Transverse colon (tissue), 4 donors: ENCODE data around the gene TGIF1. TPM values are rescaled to one million over a fixed set of nuclear protein-coding genes. Genes with fewer than 3 reads are reported as not detected.

Source experiments
- DNase-seq: peaks from one replicate; pipeline ENCODE4 v3.0.0-alpha.2; 2019
- H3K27ac ChIP-seq, 4 donors: fragments of 200-600 bp; sonication (generic); 2 replicates each; pipeline ENCODE4 v1.5.1; 2016 to 2018; ENCODE audit warnings: inconsistent platforms in 4 of 4
- H3K27me3 ChIP-seq: fragments of 200-600 bp; sonication (generic); 2 replicates; pipeline ENCODE4 v1.5.1; 2017; ENCODE audit warnings: inconsistent platforms
- H3K36me3 ChIP-seq, 4 donors: fragments of 200-600 bp; sonication (generic); 2 replicates each; pipeline ENCODE4 v1.5.1; 2017 to 2019; ENCODE audit warnings: inconsistent platforms in 4 of 4
- H3K4me1 ChIP-seq, 4 donors: fragments of 200-600 bp; sonication (generic); 2 replicates each; pipeline ENCODE4 v1.5.1; 2017 to 2020; ENCODE audit warnings: inconsistent platforms in 4 of 4
- H3K4me3 ChIP-seq, 4 donors: fragments of 200-600 bp; sonication (generic); 1 replicate in 1 of 4; 2 replicates in 3 of 4; pipeline versions ENCODE4 v1.5.1 to v1.6.1; 2017 to 2019; ENCODE audit warnings: inconsistent platforms in 4 of 4
- H3K9me3 ChIP-seq, 2 donors: fragments of 200-600 bp; sonication (generic); 2 replicates each; pipeline ENCODE4 v1.5.1; 2017 to 2019; ENCODE audit warnings: inconsistent platforms in 2 of 2
- CTCF ChIP-seq, 5 experiments: fragments of 200-600 bp in 3 of 5; fragments of 450-650 bp in 2 of 5; sonication (generic) in 3 of 5; IDR thresholded peaks; 1 replicate in 2 of 5; 2 replicates in 3 of 5; pipeline ENCODE4 v1.5.1; 2016 to 2017; ENCODE audit warnings: antibody characterized with exemption in 5 of 5, inconsistent platforms in 3 of 5, mild to moderate bottlenecking in 2 of 5, moderate library complexity in 1 of 5
- EP300 ChIP-seq: sonication (generic); formaldehyde crosslinking; IDR thresholded peaks from one replicate; pipeline ENCODE4 v1.6.1; 2017; ENCODE audit warnings: antibody characterized with exemption, low read depth
- POLR2A ChIP-seq: fragments of 450-650 bp; IDR thresholded peaks from one replicate; pipeline ENCODE4 v1.6.1; 2016; ENCODE audit warnings: antibody characterized with exemption, mild to moderate bottlenecking, moderate library complexity
- POLR2AphosphoS5 ChIP-seq, 3 donors: sonication (generic); formaldehyde crosslinking; IDR thresholded peaks; one replicate each; pipeline ENCODE4 v1.6.1; 2016; ENCODE audit warnings: antibody characterized with exemption in 3 of 3
- WGBS, 2 donors: methylation state at CpG; one replicate each; pipeline ENCODE4 v1.1.5; 2018; ENCODE audit warnings: low coverage in 1 of 2; 5-methylcytosine and 5-hydroxymethylcytosine counted together
- in situ Hi-C, 4 donors: fragments of 200-750 bp; cut with MboI; loops; one replicate each; pipeline versions ENCODE4 v1.15.0 to v1.15.1; 2017; ENCODE audit warnings: low sequenced_read_pairs in 3 of 4, low pct_ligation_motif_present in 1 of 4, low pct_unique_long_range_greater_than_20kb in 1 of 4
- intact Hi-C: fragments of 100-400 bp; cut with DNase I; formaldehyde crosslinking; loops from one replicate; pipeline ENCODE4 v1.15.1; 2023; ENCODE audit warnings: low total_unique reads
- total RNA-seq, 4 donors: library from RNA; depleted of rRNA; stranded (reverse); fragments of >200 nt; gene quantifications; one replicate each; pipeline ENCODE4 v1.1.0, GENCODE V29; 2016

TGIF1 gene
- total RNA-seq, 4 donors from 2014 or later: 23.2 to 166 (median 53.3) TPM

- intact Hi-C loops (no loop called here), in situ Hi-C loops (loop anchor here in 3 of 4 donors (10.0 kb wide), 2 partner anchors 152 to 222 kb away; no protein-coding TSS in a partner anchor)
- TF ChIP-seq POLR2A (no peak), POLR2AphosphoS5 (IDR thresholded peaks at IDR 0.05) (no peak), EP300 (no peak), CTCF (IDR thresholded peaks at IDR 0.05) (no peak)
- no peak overlapping the region for H3K4me3 ChIP-seq
- WGBS, 2 donors: 64 to 84% methylated on average over 4 of the region's 4 CpGs
- H3K27ac ChIP-seq: no peak overlapping the region
- DNase-seq: no peak
- H3K36me3 ChIP-seq: no peaks in the 10 kb centered on the region
- no peaks in the 10 kb centered on the region for H3K27me3 ChIP-seq
- peaks cover 4 to 17% (median 7%) of the 10 kb centered on the region in 4 donors for H3K4me1 ChIP-seq
- H3K9me3 ChIP-seq: no peaks in the 10 kb centered on the region
Observed at GRCh38 chr18:3442919-3443318, 7.1 kb upstream of the TGIF1 start.

GRCh38 chr18:3444296-3444695, 5.7 kb upstream of the TGIF1 start:
- no peaks in the 10 kb centered on the region for H3K9me3 ChIP-seq
- H3K27me3 ChIP-seq: no peaks in the 10 kb centered on the region
- no peak overlapping the region for H3K4me3 ChIP-seq
- 93 to 96% methylated on average over 3 of the region's 3 CpGs for WGBS, 2 donors
- peaks cover 4 to 17% (median 7%) of the 10 kb centered on the region in 4 donors for H3K4me1 ChIP-seq
- DNase-seq: no peak
- no peaks in the 10 kb centered on the region for H3K36me3 ChIP-seq
- TF ChIP-seq POLR2AphosphoS5 (IDR thresholded peaks at IDR 0.05): no peak
- no peak for TF ChIP-seq EP300
- TF ChIP-seq POLR2A: no peak
- no peak for TF ChIP-seq CTCF (IDR thresholded peaks at IDR 0.05)
- H3K27ac ChIP-seq: no peak overlapping the region
- in situ Hi-C loops (loop anchor here in 3 of 4 donors (10.0 kb wide), 2 partner anchors 151 to 221 kb away; no protein-coding TSS in a partner anchor), intact Hi-C loops (no loop called here)

- intact Hi-C loops: no loop called here
- no peaks in the 10 kb centered on the region for H3K36me3 ChIP-seq
- 84 to 96% methylated on average over 4 to 5 of the region's 5 CpGs for WGBS, 2 donors
- H3K27me3 ChIP-seq: no peaks in the 10 kb centered on the region
- DNase-seq: no peak
- in situ Hi-C loops: loop anchor here in 3 of 4 donors (10.0 kb wide), 2 partner anchors 150 to 220 kb away; no protein-coding TSS in a partner anchor
- peaks cover 4 to 17% (median 7%) of the 10 kb centered on the region in 4 donors for H3K4me1 ChIP-seq
- no peak for TF ChIP-seq EP300
- TF ChIP-seq CTCF (IDR thresholded peaks at IDR 0.05): no peak
- no peak for TF ChIP-seq POLR2AphosphoS5 (IDR thresholded peaks at IDR 0.05)
- TF ChIP-seq POLR2A: no peak
- no peak overlapping the region for H3K4me3 ChIP-seq
- H3K27ac ChIP-seq: no peak overlapping the region
- H3K9me3 ChIP-seq: no peaks in the 10 kb centered on the region
Observed at GRCh38 chr18:3444954-3445353, 5.0 kb upstream of the TGIF1 start.

GRCh38 chr18:3447068-3447894, 2.7 kb upstream of the TGIF1 start:
- H3K4me1 ChIP-seq: peaks cover 4 to 14% (median 7%) of the 10 kb centered on the region in 4 donors
- peak; percentile 61 for DNase-seq
- WGBS, 2 donors: 4 to 6% methylated on average over 11 to 22 of the region's 22 CpGs
- no peaks in the 10 kb centered on the region for H3K9me3 ChIP-seq
- in situ Hi-C loops: loop anchor here in 3 of 4 donors (10.0 kb wide), 2 partner anchors 148 to 218 kb away; no protein-coding TSS in a partner anchor
- no peaks in the 10 kb centered on the region for H3K27me3 ChIP-seq
- no peaks in the 10 kb centered on the region for H3K36me3 ChIP-seq
- intact Hi-C loops: no loop called here
- TF ChIP-seq CTCF (IDR thresholded peaks at IDR 0.05) (peak in 1 of 5 experiments; percentile 14), EP300 (no peak)
- H3K4me3 ChIP-seq: peak overlapping the region; percentile 27 to 87 (median 76)
- H3K27ac ChIP-seq: peak overlapping the region; percentile 98 to 99 (median 99)
